ENCODE data around the gene ITM2C. TPM values are rescaled to one million over a fixed set of nuclear protein-coding genes. Genes with fewer than 3 reads are reported as not detected.

ITM2C gene
- 10 to 100 TPM; 26.2 to 68.7 (median 40.3) TPM for total RNA-seq
- polyA plus RNA-seq: 10 to 100 TPM; 39.0 to 96.3 TPM

- ATAC-seq (peak; percentile 83 to 91 (median 88)), FAIRE-seq (no peak), DNase-seq (peak; percentile 59 to 85 (median 70))
- Histone ChIP-seq H3K36me3 (no peaks in the 10 kb centered on the region), H3K9me3 (no peaks in the 10 kb centered on the region), H3K4me1 (peaks cover 0 to 14% (median 9%) of the 10 kb centered on the region in 3 donors), H3K4me3 (peak within 1 kb of the TSS; percentile 59 to 93 (median 83)), H3K27me3 (no peaks in the 10 kb centered on the region), H3K27ac (peak within 1 kb of the TSS in 1 of 4 donors; percentile 26)
- WGBS, 2 donors: 0 to 1% methylated on average over 34 to 76 of the region's 76 CpGs
- TF ChIP-seq, protein P1, sequence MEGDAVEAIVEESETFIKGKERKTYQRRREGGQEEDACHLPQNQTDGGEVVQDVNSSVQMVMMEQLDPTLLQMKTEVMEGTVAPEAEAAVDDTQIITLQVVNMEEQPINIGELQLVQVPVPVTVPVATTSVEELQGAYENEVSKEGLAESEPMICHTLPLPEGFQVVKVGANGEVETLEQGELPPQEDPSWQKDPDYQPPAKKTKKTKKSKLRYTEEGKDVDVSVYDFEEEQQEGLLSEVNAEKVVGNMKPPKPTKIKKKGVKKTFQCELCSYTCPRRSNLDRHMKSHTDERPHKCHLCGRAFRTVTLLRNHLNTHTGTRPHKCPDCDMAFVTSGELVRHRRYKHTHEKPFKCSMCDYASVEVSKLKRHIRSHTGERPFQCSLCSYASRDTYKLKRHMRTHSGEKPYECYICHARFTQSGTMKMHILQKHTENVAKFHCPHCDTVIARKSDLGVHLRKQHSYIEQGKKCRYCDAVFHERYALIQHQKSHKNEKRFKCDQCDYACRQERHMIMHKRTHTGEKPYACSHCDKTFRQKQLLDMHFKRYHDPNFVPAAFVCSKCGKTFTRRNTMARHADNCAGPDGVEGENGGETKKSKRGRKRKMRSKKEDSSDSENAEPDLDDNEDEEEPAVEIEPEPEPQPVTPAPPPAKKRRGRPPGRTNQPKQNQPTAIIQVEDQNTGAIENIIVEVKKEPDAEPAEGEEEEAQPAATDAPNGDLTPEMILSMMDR (IDR thresholded peaks at IDR 0.05): no peak
- intact Hi-C loops (cut with DNase I): no loop called here
Observed at GRCh38 chr2:230864605-230865306, at the start of gene ITM2C. Gene ITM2C, plus strand, starts transcription at chr2:230864942. Its CDS starts 84 bp downstream, at chr2:230865026.

DNA sequence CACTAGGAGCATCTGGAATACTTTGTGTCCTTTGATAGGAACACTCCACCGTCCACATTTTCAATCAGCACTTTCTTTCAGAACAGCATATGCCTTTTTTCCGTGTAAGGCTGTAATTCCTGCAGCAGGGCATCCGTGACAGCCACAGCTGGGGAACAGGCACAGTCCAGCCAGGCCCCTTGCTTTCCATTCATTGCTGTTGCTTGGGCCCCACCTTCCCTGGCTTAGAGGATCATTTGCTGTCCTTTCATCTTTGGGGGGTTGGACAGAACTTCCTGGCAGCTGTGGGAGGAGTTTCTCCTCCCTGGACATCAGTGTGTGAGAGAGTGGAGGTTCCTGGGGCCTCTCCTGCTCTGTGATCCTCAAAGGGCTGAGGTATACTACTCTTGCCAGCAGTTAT is 49.7 kb upstream of the ITM2C start:
- no peak for DNase-seq
- no peaks in the 10 kb centered on the region for H3K4me1 ChIP-seq
- TF ChIP-seq, protein P1 (IDR thresholded peaks at IDR 0.05): no peak
- peaks cover 0 to 15% (median 7%) of the 10 kb centered on the region in 3 donors for H3K36me3 ChIP-seq
- no peaks in the 10 kb centered on the region for H3K27me3 ChIP-seq
- H3K9me3 ChIP-seq: no peaks in the 10 kb centered on the region
- no peak overlapping the region for H3K27ac ChIP-seq
- intact Hi-C loops (cut with DNase I): no loop called here
- WGBS, 2 donors: 79 to 84% methylated on average over 3 of the region's 3 CpGs
- ATAC-seq: no peak
- no peak for FAIRE-seq
- H3K4me3 ChIP-seq: no peak overlapping the region

DNA sequence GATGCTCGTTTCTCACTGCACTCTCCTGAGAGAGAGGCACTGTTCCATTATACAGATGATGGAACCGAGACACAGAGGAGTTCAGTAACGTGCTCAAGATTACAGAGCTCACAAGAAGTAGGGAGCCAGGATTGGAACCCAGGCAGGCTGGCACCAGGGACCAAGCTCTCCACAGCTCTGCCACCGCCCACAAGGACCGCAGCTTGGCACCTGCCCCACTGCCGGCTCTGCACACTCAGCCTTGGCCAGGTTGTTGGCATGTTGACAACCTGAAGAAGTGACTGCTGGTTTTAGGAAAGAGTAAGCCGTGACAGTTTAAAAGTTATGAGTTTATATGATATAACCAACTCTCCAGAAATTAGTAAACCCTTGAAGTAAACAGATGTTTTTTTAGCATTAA is 48.0 kb upstream of the ITM2C start:
- no peak overlapping the region for H3K27ac ChIP-seq
- no peak for FAIRE-seq
- ATAC-seq: peak; percentile 61 to 86 (median 77)
- H3K27me3 ChIP-seq: no peaks in the 10 kb centered on the region
- intact Hi-C loops (cut with DNase I): no loop called here
- TF ChIP-seq, protein P1 (IDR thresholded peaks at IDR 0.05): no peak
- H3K9me3 ChIP-seq: no peaks in the 10 kb centered on the region
- peaks cover 0 to 15% (median 1%) of the 10 kb centered on the region in 3 donors for H3K36me3 ChIP-seq
- no peak overlapping the region for H3K4me3 ChIP-seq
- DNase-seq: peak; percentile 41 to 82 (median 62)
- no peaks in the 10 kb centered on the region for H3K4me1 ChIP-seq
- WGBS, 2 donors: 35 to 46% methylated on average over 7 of the region's 7 CpGs

- intact Hi-C loops (cut with DNase I): no loop called here
- 94% methylated on average over 1 of the region's 1 CpG for WGBS, 2 donors
- no peak for FAIRE-seq
- H3K27ac ChIP-seq: no peak overlapping the region
- TF ChIP-seq, protein P1 (IDR thresholded peaks at IDR 0.05): no peak
- no peaks in the 10 kb centered on the region for H3K9me3 ChIP-seq
- peaks cover 0 to 15% (median 0%) of the 10 kb centered on the region in 3 donors for H3K36me3 ChIP-seq
- DNase-seq: no peak
- H3K4me3 ChIP-seq: no peak overlapping the region
- no peak for ATAC-seq
- no peaks in the 10 kb centered on the region for H3K27me3 ChIP-seq
- no peaks in the 10 kb centered on the region for H3K4me1 ChIP-seq
Observed at GRCh38 chr2:230819433-230819832, 45.3 kb upstream of the ITM2C start.

Data from pancreas (tissue), 10 donors.